HG02970 (cell line): ENCODE results near the gene CEP164.

Experiments used
- ATAC-seq: cut with Tn5 transposase; IDR thresholded peaks from one replicate; pipeline ENCODE4 v1.9.1; 2021; ENCODE audit warnings: mild to moderate bottlenecking, moderate library complexity, moderate number of reproducible peaks; ENCODE audit not compliant: unreplicated experiment, low FRiP score

The CEP164 gene

GRCh38 chr11:117457031-117457785, 129.6 kb downstream of the CEP164 start:
- ATAC-seq, result no peak

DNA sequence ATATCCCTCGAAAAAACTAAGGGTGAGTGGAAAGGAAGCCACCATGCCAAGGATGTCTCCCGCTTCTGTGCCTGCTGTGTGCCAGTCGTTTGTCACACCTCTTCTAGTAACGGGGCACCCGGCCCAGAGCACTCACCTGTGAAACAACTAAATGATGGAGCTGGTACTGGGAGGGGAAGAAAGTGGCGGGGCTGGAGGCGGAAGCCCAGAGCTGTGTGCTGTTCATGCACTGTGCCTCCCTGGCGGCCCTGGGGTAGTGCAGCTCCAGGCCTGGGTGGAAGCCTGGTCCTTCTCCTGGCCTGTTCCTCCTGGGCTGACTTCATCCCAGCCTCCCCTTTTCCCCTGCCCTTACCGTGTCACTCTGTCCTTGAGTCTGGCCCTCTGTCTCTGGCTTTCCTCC, 130.2 kb downstream of the CEP164 start:
- ATAC-seq, result no peak

DNA sequence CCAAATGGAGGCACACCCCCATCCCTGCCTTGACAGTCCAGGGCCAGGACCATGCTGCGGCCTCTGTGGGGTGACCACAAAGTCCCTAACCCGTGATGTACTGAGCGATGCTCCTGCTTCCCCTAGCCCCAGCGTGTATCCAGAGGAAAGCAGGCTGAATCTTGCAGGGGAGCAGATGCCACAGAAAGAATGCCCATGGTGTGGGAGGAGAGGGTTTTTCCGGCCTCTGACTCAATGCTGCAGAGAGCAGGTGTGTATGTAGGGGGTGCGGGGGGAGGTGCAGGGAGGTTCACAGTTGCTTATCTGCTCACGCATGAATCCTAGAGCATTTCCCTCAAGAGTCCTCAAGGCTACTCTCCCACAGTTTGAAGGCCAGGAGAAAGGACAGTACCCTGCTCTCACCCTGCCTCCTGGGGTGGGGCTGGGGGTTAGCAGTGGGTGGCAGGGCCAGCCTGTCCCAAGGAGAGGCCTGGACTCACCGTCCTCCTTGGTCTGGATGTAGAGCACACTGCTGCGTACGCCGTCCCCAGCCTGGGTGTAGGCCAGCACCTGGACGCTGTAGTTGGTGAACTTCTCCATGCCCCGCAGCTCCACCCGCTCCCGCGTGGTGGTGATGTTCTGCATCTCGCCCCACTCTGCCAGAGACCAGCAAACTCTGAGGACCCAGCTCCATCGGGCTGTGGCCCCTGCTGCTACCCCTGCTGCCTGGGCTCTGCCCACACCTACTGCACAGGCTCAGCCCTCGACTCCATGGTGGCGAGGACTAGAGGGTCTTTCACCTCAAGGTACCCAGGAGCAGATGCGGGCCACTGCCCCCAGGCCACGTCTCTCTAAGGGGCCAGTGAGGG, 130.8 kb downstream of the CEP164 start:
- ATAC-seq, result no peak

- no peak for ATAC-seq
Measured at GRCh38 chr11:117459123-117459978, 131.7 kb downstream of the CEP164 start.

DNA sequence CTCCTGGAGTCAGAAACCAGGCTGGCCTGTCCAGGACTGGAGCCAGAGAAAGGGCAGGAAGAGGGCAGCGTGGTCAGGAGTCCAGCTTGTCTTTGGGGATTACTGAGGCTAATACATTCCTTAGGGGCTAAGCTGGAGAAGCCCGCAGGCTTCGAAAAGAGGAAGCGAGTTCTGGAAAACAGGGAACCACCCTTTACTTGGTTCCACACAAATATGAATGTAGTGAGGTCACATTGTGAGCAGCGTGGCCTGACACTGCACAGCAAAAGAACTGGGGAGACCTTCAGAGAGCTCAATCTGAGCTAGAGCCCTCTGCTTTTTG, 132.3 kb downstream of the CEP164 start:
- ATAC-seq, result no peak

DNA sequence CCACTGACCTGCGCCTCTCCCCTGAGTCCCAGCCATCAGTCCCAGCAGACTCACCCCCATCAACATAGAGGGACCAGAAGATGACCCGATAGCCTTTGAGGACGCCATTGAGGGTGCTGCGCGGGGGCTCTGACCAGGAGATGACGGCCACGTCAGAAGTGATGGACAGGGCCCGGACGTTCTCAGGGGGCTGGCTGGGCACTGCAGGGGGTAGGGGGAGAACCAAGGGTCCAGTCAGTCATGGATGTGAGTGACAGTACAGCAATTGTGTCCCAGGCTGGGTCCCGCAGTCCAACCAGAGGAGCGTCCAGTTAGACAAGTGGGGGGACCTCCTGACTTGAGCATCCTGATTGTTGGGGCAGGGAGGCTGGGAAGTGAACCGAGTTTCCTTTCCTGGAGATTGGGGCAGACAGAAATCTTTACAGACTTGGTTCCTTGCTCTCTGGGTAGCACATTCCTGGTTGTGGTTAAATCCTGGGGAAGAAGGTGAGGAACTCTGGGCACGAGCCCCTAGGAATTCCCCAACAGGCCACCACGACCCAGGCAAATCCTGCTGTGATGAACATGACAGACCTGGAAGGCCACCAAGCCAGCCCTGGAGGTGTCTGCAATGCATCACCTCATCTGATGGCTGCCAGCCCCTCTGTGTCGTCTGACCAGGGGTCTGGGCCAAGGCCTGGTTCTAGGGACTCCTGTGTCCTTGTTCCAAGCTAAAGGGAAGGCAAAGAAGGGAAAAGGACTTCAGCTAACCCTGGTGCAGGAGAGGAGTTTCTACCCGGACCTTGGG, 133.9 kb downstream of the CEP164 start:
- no peak for ATAC-seq

DNA sequence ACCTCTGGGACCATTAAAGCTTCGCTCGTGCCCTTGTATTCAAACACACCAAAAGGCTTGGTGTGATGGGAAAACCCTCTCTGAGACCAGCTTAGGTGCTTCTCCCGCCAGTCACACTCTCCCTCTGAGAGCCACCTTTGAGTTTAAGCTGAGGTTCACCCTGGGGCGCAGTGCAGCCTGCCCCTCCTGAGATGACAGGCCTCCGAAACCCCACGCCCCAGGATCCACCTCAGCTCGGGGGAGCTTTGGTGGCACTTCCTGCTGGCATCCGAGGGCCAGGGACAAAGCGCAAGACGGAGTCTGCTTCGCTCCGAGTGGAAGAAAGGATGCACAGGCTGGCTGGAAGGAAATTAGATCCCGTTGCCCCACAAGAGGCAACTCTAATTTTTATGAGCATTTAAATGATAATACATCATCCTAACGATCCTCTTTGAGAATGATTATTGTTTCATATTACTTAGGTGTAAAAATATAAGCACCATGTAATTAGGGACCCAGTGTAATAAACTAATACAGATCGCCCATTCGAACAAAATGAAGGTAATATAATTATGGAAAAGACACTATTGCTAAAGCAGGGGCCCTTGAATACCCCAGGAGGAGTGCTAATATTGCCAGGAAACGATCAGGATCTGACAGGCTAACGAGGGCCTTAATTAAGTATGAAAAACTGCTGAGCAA, 134.7 kb downstream of the CEP164 start:
- no peak for ATAC-seq

DNA sequence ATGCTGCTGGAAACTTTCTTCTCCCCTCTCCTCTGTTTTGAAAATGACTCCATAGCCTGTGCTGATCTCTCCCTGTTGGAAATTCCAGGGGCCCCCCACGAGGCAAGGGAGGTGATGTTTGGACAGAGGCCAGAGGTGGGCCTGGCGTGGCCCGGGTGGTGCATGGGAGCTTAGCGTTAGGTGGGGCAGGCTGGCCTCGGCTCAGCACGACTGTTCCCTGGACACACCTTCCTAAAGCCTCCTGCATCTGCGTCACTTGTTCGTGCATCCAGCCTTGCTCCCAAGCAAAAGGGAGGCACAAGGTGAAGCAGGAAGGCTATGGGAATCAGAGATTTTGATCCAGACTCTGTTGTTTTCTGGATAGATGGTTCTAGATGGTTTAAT, 135.2 kb downstream of the CEP164 start:
- ATAC-seq, result no peak
